GM23338 (cell line): ENCODE measurements around the gene PRM3. TPM values are rescaled to one million over a fixed set of nuclear protein-coding genes. Genes with fewer than 3 reads are reported as not detected.

Experiments used
- ATAC-seq: fragments of 200-7000 bp; cut with Tn5 transposase; 3 replicates; pipeline ENCODE4 v1.9.1; 2020
- DNase-seq: peaks from one replicate; pipeline ENCODE4 v3.0.0-alpha.2; 2015; ENCODE audit warnings: low spot score
- H2AFZ ChIP-seq: fragments of 200-600 bp; sonication (generic); 2 replicates; pipeline ENCODE4 v1.8.0; 2016; ENCODE audit warnings: antibody characterized with exemption, mild to moderate bottlenecking, moderate library complexity
- H3F3A ChIP-seq: fragments of 200-600 bp; sonication (generic); replicated peaks from 2 replicates; pipeline ENCODE4 v1.8.0; 2017; ENCODE audit warnings: antibody characterized with exemption, mixed run types, low read depth
- H3K27ac ChIP-seq: fragments of 200-600 bp; sonication (generic); 2 replicates; pipeline ENCODE4 v1.6.1; 2016; ENCODE audit warnings: low read depth
- H3K27me3 ChIP-seq: fragments of 200-600 bp; sonication (generic); 2 replicates; pipeline ENCODE4 v1.8.0; 2016; ENCODE audit warnings: mild to moderate bottlenecking, mixed run types, moderate library complexity; ENCODE audit not compliant: insufficient read depth
- H3K36me3 ChIP-seq: fragments of 200-600 bp; sonication (generic); 2 replicates; pipeline ENCODE4 v1.8.0; 2016; ENCODE audit warnings: mild to moderate bottlenecking; ENCODE audit not compliant: insufficient read depth
- H3K4me1 ChIP-seq: fragments of 200-600 bp; sonication (generic); 2 replicates; pipeline ENCODE4 v1.8.0; 2016; ENCODE audit warnings: mild to moderate bottlenecking, moderate library complexity; ENCODE audit not compliant: insufficient read depth
- H3K4me2 ChIP-seq: fragments of 200-600 bp; sonication (generic); 2 replicates; pipeline ENCODE4 v1.7.1; 2017; ENCODE audit warnings: mixed run types
- H3K4me3 ChIP-seq: fragments of 200-600 bp; sonication (generic); 2 replicates; pipeline ENCODE4 v1.6.1; 2016; ENCODE audit warnings: mixed run types
- H3K79me2 ChIP-seq: fragments of 200-600 bp; sonication (generic); replicated peaks from 2 replicates; pipeline ENCODE4 v1.8.0; 2017; ENCODE audit warnings: mild to moderate bottlenecking; ENCODE audit not compliant: insufficient read depth
- H3K9me2 ChIP-seq: fragments of 200-600 bp; sonication (generic); 2 replicates; pipeline ENCODE4 v1.8.0; 2017; ENCODE audit not compliant: insufficient read depth
- H4K20me1 ChIP-seq: fragments of 200-600 bp; sonication (generic); replicated peaks from 2 replicates; pipeline ENCODE4 v1.8.0; 2017; ENCODE audit warnings: mild to moderate bottlenecking; ENCODE audit not compliant: insufficient read depth
- H3K27ac Mint-ChIP-seq: 2 replicates; pipeline ENCODE4 v1.8.0; 2020; ENCODE audit warnings: inconsistent platforms, mild to moderate bottlenecking, moderate library complexity, mixed read lengths
- H3K27me3 Mint-ChIP-seq: 3 replicates; pipeline ENCODE4 v1.8.0; 2022; ENCODE audit warnings: low read depth, mild to moderate bottlenecking, moderate library complexity, mixed read lengths, inconsistent platforms; ENCODE audit not compliant: insufficient read depth, poor library complexity
- H3K36me3 Mint-ChIP-seq: 3 replicates; pipeline ENCODE4 v1.8.0; 2021; ENCODE audit warnings: low read depth, mild to moderate bottlenecking, inconsistent platforms, moderate library complexity, mixed read lengths
- H3K4me1 Mint-ChIP-seq: 3 replicates; pipeline ENCODE4 v1.8.0; 2020; ENCODE audit warnings: mild to moderate bottlenecking, inconsistent platforms, mixed read lengths
- H3K4me3 Mint-ChIP-seq: 3 replicates; pipeline ENCODE4 v1.8.0; 2021; ENCODE audit warnings: moderate library complexity, mild to moderate bottlenecking, inconsistent platforms, mixed read lengths
- H3K9me3 Mint-ChIP-seq: 3 replicates; pipeline ENCODE4 v1.8.0; 2020; ENCODE audit warnings: moderate library complexity, mild to moderate bottlenecking, inconsistent platforms, mixed read lengths
- CREB1 ChIP-seq: fragments of 250-450 bp; sonication (Bioruptor Pico); IDR thresholded peaks from 2 replicates; pipeline ENCODE4 v1.5.0; 2020; ENCODE audit warnings: low read depth, mild to moderate bottlenecking, moderate library complexity
- CTCF ChIP-seq, 2 experiments: fragments of 200-600 bp in 1 of 2; sonication (generic) in 1 of 2; conservative IDR thresholded peaks; 2 replicates each; pipeline versions ENCODE4 v1.5.1 to v1.6.1; 2016 to 2017; ENCODE audit warnings: antibody characterized with exemption in 2 of 2, low read depth in 2 of 2, mild to moderate bottlenecking in 2 of 2, moderate library complexity in 1 of 2
- ETS1 ChIP-seq: IDR thresholded peaks from 2 replicates; pipeline ENCODE4 v1.6.1; 2016; ENCODE audit warnings: antibody characterized with exemption
- EZH2 ChIP-seq: fragments of 200-600 bp; sonication (generic); IDR thresholded peaks from one replicate; pipeline ENCODE4 v1.8.0; 2017; ENCODE audit warnings: antibody characterized with exemption, mild to moderate bottlenecking, low read depth; ENCODE audit not compliant: unreplicated experiment
- EZH2phosphoT487 ChIP-seq: fragments of 200-600 bp; sonication (generic); IDR thresholded peaks from one replicate; pipeline ENCODE4 v1.8.1; 2018; ENCODE audit warnings: antibody characterized with exemption; ENCODE audit not compliant: unreplicated experiment
- JUNB ChIP-seq: IDR thresholded peaks from one replicate; pipeline ENCODE4 v1.6.1; 2016; ENCODE audit warnings: antibody characterized with exemption; ENCODE audit not compliant: unreplicated experiment
- NANOG ChIP-seq: IDR thresholded peaks from 2 replicates; pipeline ENCODE4 v1.6.1; 2016; ENCODE audit warnings: antibody characterized with exemption, borderline replicate concordance
- POLR2AphosphoS5 ChIP-seq: IDR thresholded peaks from 2 replicates; pipeline ENCODE4 v1.6.1; 2016; ENCODE audit warnings: antibody characterized with exemption, low read depth
- STAT1 ChIP-seq: IDR thresholded peaks from one replicate; pipeline ENCODE4 v1.6.1; 2016; ENCODE audit warnings: antibody characterized with exemption; ENCODE audit not compliant: unreplicated experiment
- ZNF114 ChIP-seq: fragments of 250-450 bp; sonication (Bioruptor Pico); IDR thresholded peaks from 2 replicates; pipeline ENCODE4 v1.5.0; 2020; ENCODE audit warnings: mild to moderate bottlenecking, moderate library complexity
- ZNF331 ChIP-seq: fragments of 250-450 bp; sonication (Bioruptor Pico); IDR thresholded peaks from 2 replicates; pipeline ENCODE4 v1.5.0; 2020; ENCODE audit warnings: low read depth, mild to moderate bottlenecking, moderate library complexity
- polyA plus RNA-seq: library from polyadenylated mRNA; unstranded; fragments of >200 nt; fragmentation: Nextera tagmentation; extraction: Ambion mirVana; gene quantifications from 2 replicates; pipeline ENCODE4 v1.2.1, GENCODE V29; 2016
- total RNA-seq: library from RNA; depleted of rRNA; stranded (reverse); fragments of >200 nt; shearing (Covaris generic); gene quantifications from 2 replicates; pipeline ENCODE4 v1.2.3, GENCODE V29; 2014
- TF ChIP-seq, protein P1 (sequence below): fragments of 250-450 bp; sonication (Bioruptor Pico); IDR thresholded peaks from 2 replicates; pipeline ENCODE4 v1.5.0; 2020; ENCODE audit warnings: mild to moderate bottlenecking, moderate library complexity
- TF ChIP-seq, protein P2 (sequence below): IDR thresholded peaks from one replicate; pipeline ENCODE4 v1.6.1; 2018; ENCODE audit warnings: antibody characterized with exemption; ENCODE audit not compliant: unreplicated experiment

PRM3 gene
- total and polyA plus RNA-seq, 2 experiments from 2014 or later: not detected

DNA sequence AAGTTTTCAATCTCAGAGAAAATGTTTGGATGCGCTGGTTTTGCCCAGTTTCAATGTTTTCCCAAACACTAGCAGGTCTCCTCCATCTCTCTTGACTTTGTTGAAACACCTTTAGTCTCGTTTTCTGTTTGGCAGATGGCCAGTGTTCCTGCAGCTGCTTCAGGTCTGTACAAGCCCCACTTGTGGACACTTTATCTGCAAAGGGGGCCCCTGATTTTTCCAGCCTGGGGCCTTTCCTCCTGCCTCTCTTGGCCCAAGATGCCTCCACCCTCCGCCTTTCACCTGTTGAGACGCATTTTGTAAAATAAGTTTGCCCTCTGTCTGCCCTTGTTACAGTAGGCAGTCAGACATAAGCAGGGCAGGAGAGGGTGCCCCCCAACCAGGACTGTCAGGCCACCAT is 29.5 kb upstream of the PRM3 start:
- Histone ChIP-seq H3K79me2 (no peaks in the 10 kb centered on the region), H3F3A (0 out of 2 replicates have a peak, but pooled peaks cover 2% of the 10 kb centered on the region), H3K27me3 (no peaks in the 10 kb centered on the region), H3K4me2 (no peak overlapping the region), H2AFZ (peak overlapping the region; percentile 72), H3K9me2 (no peaks in the 10 kb centered on the region), H3K4me3 (no peak overlapping the region), H4K20me1 (no peaks in the 10 kb centered on the region), H3K4me1 (peaks cover 9% of the 10 kb centered on the region; the same call in 1 of the 2 replicates), H3K36me3 (no peaks in the 10 kb centered on the region), H3K27ac (no peak overlapping the region; the same call in 1 of the 2 replicates)
- Mint-ChIP-seq H3K4me3 (no peak overlapping the region), H3K9me3 (0 out of 3 replicates have a peak, but pooled peaks cover 2% of the 10 kb centered on the region), H3K4me1 (peaks cover under 1% of the 10 kb centered on the region; the same call in 2 of the 3 replicates), H3K27me3 (no peaks in the 10 kb centered on the region), H3K36me3 (no peaks in the 10 kb centered on the region; the same call in 2 of the 3 replicates), H3K27ac (no peak overlapping the region)
- ATAC-seq (no peak), DNase-seq (no peak)
- TF ChIP-seq STAT1: no peak
- no peak for TF ChIP-seq CREB1 (CRISPR knock-in tag)
- TF ChIP-seq ZNF114: no peak
- TF ChIP-seq EZH2phosphoT487: no peak
- TF ChIP-seq EZH2: no peak
- no peak for TF ChIP-seq POLR2AphosphoS5
- no peak for TF ChIP-seq NANOG
- TF ChIP-seq ETS1: no peak
- no peak for TF ChIP-seq CTCF (conservative IDR thresholded peaks at IDR 0.05; ENCODE audit: low read depth in 2 of 2)
- no peak for TF ChIP-seq ZNF331 (CRISPR knock-in tag)
- no peak for TF ChIP-seq JUNB
- TF ChIP-seq, protein P1, sequence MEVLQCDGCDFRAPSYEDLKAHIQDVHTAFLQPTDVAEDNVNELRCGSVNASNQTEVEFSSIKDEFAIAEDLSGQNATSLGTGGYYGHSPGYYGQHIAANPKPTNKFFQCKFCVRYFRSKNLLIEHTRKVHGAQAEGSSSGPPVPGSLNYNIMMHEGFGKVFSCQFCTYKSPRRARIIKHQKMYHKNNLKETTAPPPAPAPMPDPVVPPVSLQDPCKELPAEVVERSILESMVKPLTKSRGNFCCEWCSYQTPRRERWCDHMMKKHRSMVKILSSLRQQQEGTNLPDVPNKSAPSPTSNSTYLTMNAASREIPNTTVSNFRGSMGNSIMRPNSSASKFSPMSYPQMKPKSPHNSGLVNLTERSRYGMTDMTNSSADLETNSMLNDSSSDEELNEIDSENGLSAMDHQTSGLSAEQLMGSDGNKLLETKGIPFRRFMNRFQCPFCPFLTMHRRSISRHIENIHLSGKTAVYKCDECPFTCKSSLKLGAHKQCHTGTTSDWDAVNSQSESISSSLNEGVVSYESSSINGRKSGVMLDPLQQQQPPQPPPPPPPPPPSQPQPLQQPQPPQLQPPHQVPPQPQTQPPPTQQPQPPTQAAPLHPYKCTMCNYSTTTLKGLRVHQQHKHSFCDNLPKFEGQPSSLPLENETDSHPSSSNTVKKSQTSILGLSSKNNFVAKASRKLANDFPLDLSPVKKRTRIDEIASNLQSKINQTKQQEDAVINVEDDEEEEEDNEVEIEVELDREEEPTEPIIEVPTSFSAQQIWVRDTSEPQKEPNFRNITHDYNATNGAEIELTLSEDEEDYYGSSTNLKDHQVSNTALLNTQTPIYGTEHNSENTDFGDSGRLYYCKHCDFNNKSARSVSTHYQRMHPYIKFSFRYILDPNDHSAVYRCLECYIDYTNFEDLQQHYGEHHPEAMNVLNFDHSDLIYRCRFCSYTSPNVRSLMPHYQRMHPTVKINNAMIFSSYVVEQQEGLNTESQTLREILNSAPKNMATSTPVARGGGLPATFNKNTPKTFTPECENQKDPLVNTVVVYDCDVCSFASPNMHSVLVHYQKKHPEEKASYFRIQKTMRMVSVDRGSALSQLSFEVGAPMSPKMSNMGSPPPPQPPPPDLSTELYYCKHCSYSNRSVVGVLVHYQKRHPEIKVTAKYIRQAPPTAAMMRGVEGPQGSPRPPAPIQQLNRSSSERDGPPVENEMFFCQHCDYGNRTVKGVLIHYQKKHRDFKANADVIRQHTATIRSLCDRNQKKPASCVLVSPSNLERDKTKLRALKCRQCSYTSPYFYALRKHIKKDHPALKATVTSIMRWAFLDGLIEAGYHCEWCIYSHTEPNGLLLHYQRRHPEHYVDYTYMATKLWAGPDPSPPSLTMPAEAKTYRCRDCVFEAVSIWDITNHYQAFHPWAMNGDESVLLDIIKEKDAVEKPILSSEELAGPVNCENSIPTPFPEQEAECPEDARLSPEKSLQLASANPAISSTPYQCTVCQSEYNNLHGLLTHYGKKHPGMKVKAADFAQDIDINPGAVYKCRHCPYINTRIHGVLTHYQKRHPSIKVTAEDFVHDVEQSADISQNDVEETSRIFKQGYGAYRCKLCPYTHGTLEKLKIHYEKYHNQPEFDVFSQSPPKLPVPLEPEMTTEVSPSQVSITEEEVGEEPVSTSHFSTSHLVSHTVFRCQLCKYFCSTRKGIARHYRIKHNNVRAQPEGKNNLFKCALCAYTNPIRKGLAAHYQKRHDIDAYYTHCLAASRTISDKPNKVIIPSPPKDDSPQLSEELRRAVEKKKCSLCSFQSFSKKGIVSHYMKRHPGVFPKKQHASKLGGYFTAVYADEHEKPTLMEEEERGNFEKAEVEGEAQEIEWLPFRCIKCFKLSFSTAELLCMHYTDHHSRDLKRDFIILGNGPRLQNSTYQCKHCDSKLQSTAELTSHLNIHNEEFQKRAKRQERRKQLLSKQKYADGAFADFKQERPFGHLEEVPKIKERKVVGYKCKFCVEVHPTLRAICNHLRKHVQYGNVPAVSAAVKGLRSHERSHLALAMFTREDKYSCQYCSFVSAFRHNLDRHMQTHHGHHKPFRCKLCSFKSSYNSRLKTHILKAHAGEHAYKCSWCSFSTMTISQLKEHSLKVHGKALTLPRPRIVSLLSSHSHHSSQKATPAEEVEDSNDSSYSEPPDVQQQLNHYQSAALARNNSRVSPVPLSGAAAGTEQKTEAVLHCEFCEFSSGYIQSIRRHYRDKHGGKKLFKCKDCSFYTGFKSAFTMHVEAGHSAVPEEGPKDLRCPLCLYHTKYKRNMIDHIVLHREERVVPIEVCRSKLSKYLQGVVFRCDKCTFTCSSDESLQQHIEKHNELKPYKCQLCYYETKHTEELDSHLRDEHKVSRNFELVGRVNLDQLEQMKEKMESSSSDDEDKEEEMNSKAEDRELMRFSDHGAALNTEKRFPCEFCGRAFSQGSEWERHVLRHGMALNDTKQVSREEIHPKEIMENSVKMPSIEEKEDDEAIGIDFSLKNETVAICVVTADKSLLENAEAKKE (CRISPR knock-in tag): no peak
- TF ChIP-seq, protein P2, sequence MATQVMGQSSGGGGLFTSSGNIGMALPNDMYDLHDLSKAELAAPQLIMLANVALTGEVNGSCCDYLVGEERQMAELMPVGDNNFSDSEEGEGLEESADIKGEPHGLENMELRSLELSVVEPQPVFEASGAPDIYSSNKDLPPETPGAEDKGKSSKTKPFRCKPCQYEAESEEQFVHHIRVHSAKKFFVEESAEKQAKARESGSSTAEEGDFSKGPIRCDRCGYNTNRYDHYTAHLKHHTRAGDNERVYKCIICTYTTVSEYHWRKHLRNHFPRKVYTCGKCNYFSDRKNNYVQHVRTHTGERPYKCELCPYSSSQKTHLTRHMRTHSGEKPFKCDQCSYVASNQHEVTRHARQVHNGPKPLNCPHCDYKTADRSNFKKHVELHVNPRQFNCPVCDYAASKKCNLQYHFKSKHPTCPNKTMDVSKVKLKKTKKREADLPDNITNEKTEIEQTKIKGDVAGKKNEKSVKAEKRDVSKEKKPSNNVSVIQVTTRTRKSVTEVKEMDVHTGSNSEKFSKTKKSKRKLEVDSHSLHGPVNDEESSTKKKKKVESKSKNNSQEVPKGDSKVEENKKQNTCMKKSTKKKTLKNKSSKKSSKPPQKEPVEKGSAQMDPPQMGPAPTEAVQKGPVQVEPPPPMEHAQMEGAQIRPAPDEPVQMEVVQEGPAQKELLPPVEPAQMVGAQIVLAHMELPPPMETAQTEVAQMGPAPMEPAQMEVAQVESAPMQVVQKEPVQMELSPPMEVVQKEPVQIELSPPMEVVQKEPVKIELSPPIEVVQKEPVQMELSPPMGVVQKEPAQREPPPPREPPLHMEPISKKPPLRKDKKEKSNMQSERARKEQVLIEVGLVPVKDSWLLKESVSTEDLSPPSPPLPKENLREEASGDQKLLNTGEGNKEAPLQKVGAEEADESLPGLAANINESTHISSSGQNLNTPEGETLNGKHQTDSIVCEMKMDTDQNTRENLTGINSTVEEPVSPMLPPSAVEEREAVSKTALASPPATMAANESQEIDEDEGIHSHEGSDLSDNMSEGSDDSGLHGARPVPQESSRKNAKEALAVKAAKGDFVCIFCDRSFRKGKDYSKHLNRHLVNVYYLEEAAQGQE: no peak
